Smooth muscle cell of the brain vasculature (primary cell): ENCODE data around the gene NBPF4.
"Not testable (repeated sequence)": the region's sequence is repeated elsewhere in the genome, so short reads cannot be mapped to it uniquely, and the experiment has no call there.

Experiments used
- DNase-seq: peaks from one replicate; pipeline ENCODE4 v3.0.0-alpha.2; 2012; ENCODE audit warnings: low read depth, low spot score

Gene NBPF4

GRCh38 chr1:108243976-108244375 lies at the start of gene NBPF4:
Gene NBPF4, minus strand, starts transcription at chr1:108244076. Its CDS starts 315 bp downstream, at chr1:108243761.
- DNase-seq = not testable (repeated sequence)

- not testable (repeated sequence) for DNase-seq
These were observed 38.8 kb upstream of the NBPF4 start for GRCh38 chr1:108282528-108283257.

- DNase-seq = not testable (repeated sequence)
These were observed 28.8 kb upstream of the NBPF4 start for GRCh38 chr1:108272485-108273327.

- not testable (repeated sequence) for DNase-seq
These were observed 23.2 kb upstream of the NBPF4 start for GRCh38 chr1:108267097-108267496.

GRCh38 chr1:108261967-108262366 lies 18.1 kb upstream of the NBPF4 start:
- not testable (repeated sequence) for DNase-seq

GRCh38 chr1:108261519-108261918 lies 17.6 kb upstream of the NBPF4 start:
- DNase-seq = not testable (repeated sequence)

GRCh38 chr1:108260578-108261259 lies 16.8 kb upstream of the NBPF4 start:
- DNase-seq = not testable (repeated sequence)

- not testable (repeated sequence) for DNase-seq
These were observed 11.6 kb upstream of the NBPF4 start for GRCh38 chr1:108255426-108255825.

- not testable (repeated sequence) for DNase-seq
These were observed 4.5 kb downstream of the NBPF4 start for GRCh38 chr1:108239426-108239825.

GRCh38 chr1:108235308-108235707 lies 8.6 kb downstream of the NBPF4 start:
- DNase-seq = not testable (repeated sequence)

- DNase-seq = not testable (repeated sequence)
These were observed 11.7 kb downstream of the NBPF4 start for GRCh38 chr1:108232183-108232582.

- not testable (repeated sequence) for DNase-seq
These were observed 13.9 kb downstream of the NBPF4 start for GRCh38 chr1:108229976-108230375.

- DNase-seq = not testable (repeated sequence)
These were observed 16.1 kb downstream of the NBPF4 start for GRCh38 chr1:108227772-108228171.

GRCh38 chr1:108226855-108227254 lies 17.0 kb downstream of the NBPF4 start:
- DNase-seq = not testable (repeated sequence)

- not testable (repeated sequence) for DNase-seq
These were observed 20.6 kb downstream of the NBPF4 start for GRCh38 chr1:108223226-108223625.

- not testable (repeated sequence) for DNase-seq
These were observed 26.2 kb downstream of the NBPF4 start for GRCh38 chr1:108217515-108218174.

GRCh38 chr1:108217007-108217406 lies 26.9 kb downstream of the NBPF4 start:
- DNase-seq = not testable (repeated sequence)

GRCh38 chr1:108216028-108216890 lies 27.6 kb downstream of the NBPF4 start:
- DNase-seq = not testable (repeated sequence)

GRCh38 chr1:108214641-108215465 lies 29.0 kb downstream of the NBPF4 start:
- DNase-seq = not testable (repeated sequence)
